Activated CD4-positive, alpha-beta T cell treated with anti-CD3 and anti-CD28 coated beads, Interleukin-2, amount 10 ng/mL, durations not matched to agents 7 days and 5 days (primary cell): ENCODE results near the gene REG3G. TPM values are rescaled to one million over a fixed set of nuclear protein-coding genes. Genes with fewer than 3 reads are reported as not detected.

Experiments used
- CTCF ChIA-PET: fragments of 350-600 bp; sonication (Branson Sonifier 250); formaldehyde crosslinking; loops from one replicate; lab custom pipeline; 2021; ENCODE audit warnings: antibody characterized with exemption; lab: Charles Lee
- POLR2A ChIA-PET: fragments of 350-600 bp; sonication (Branson Sonifier 250); formaldehyde crosslinking; loops from one replicate; lab custom pipeline; 2021; ENCODE audit warnings: antibody characterized with exemption; lab: Charles Lee
- DNase-seq: peaks from one replicate; pipeline ENCODE4 v3.0.0-alpha.2; 2020
- H3K27ac Mint-ChIP-seq: one replicate; pipeline ENCODE4 v1.8.0; 2021; ENCODE audit warnings: mild to moderate bottlenecking, moderate library complexity, mixed read lengths
- H3K27me3 Mint-ChIP-seq: one replicate; pipeline ENCODE4 v1.8.0; 2021; ENCODE audit warnings: mixed read lengths
- H3K36me3 Mint-ChIP-seq: one replicate; pipeline ENCODE4 v1.8.0; 2021; ENCODE audit warnings: low read depth, mixed read lengths
- H3K4me1 Mint-ChIP-seq: one replicate; pipeline ENCODE4 v1.8.0; 2021; ENCODE audit warnings: mixed read lengths
- H3K4me3 Mint-ChIP-seq: one replicate; pipeline ENCODE4 v1.8.0; 2021; ENCODE audit warnings: mild to moderate bottlenecking, moderate library complexity, mixed read lengths
- H3K9me3 Mint-ChIP-seq: one replicate; pipeline ENCODE4 v1.8.0; 2021; ENCODE audit warnings: mixed read lengths
- total RNA-seq, 2 experiments: library from RNA; stranded (reverse); gene quantifications; one replicate each; pipeline ENCODE4 v1.2.3, GENCODE V29; 2021

REG3G gene
- total RNA-seq, 2 experiments from 2014 or later, result not detected

DNA sequence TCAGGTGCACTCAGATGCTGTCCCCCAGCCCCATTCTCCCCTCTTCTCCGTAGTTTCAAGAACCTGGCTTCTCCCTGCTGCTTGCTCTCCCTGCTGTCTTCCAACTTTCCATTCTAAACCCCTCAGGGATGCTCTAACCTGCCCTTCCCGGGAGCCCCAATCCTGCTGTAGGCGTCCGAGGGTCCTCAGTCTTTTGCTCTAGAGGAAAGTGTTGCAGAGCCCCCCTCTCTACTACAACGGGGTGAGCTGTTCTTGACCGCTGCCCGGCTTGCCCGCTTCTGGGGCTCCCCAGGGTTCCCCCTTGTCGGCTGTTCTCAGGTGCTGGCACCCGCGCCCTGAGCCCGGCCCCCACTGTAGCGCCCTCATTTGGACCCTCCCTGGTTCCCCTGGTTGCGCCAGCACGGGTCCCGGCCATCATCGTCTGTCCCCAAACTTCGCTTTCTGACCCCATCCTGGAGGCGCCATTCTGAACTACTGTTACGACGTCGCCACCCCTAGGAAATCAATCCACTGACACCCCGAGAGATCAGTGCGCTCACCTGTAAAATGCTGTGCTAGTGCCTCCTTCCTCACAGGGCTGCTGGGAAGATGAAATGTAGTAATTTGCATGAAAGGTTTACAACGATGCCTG is 31.9 kb upstream of the REG3G start:
- ChIA-PET POLR2A (no interaction called here), CTCF (no interaction called here)
- H3K4me1 Mint-ChIP-seq, result no peaks in the 10 kb centered on the region
- no peak for DNase-seq
- H3K27ac Mint-ChIP-seq, result no peak overlapping the region
- H3K27me3 Mint-ChIP-seq, result peaks cover 20% of the 10 kb centered on the region
- no peaks in the 10 kb centered on the region for H3K9me3 Mint-ChIP-seq
- no peaks in the 10 kb centered on the region for H3K36me3 Mint-ChIP-seq
- H3K4me3 Mint-ChIP-seq, result no peak overlapping the region

DNA sequence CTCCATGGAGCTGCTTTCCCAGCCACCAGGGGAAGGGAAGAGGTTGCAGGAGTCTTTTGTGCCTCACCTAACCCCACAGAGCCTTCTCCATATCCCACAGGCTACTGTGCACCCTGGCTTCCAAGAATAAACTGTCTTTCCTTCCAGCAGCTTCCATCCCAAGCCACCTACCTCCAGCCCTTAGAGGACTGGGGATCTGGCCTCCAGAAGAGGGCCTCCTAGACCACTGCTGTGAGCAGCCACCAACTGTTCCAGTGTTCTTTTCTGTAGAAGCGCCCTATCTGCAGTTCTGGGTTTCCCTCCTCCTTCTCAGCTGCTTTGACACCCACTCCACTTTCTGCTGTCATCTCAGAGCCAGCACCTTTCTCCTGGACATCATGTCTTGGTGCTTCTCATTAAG is 30.7 kb upstream of the REG3G start:
- Mint-ChIP-seq H3K27ac (no peak overlapping the region), H3K27me3 (peaks cover 20% of the 10 kb centered on the region), H3K36me3 (no peaks in the 10 kb centered on the region), H3K4me1 (no peaks in the 10 kb centered on the region), H3K9me3 (no peaks in the 10 kb centered on the region), H3K4me3 (no peak overlapping the region)
- POLR2A ChIA-PET, result no interaction called here
- CTCF ChIA-PET, result no interaction called here
- DNase-seq, result no peak

DNA sequence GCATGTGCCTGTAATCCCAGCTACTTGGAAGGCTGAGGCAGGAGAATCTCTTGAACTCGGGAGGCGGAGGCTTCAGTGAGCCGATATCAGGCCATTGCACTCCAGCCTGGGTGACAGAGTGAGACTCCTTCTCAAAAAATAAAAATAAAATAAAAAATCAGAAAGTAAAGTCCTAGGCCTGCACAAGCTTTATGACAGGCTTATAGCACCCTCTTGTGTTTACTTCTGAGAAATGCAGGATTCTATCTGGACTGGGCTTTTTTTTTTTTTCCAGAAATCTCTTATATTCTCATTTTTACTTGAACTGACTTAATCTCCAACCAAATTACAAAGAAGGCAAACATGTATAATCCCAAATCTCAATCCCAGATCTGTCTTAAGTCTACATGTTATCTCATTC is 26.1 kb upstream of the REG3G start:
- no peaks in the 10 kb centered on the region for H3K9me3 Mint-ChIP-seq
- peaks cover under 1% of the 10 kb centered on the region for H3K27me3 Mint-ChIP-seq
- no peak overlapping the region for H3K4me3 Mint-ChIP-seq
- no peak overlapping the region for H3K27ac Mint-ChIP-seq
- no peaks in the 10 kb centered on the region for H3K4me1 Mint-ChIP-seq
- POLR2A ChIA-PET, result no interaction called here
- CTCF ChIA-PET, result no interaction called here
- DNase-seq, result no peak
- H3K36me3 Mint-ChIP-seq, result no peaks in the 10 kb centered on the region

DNA sequence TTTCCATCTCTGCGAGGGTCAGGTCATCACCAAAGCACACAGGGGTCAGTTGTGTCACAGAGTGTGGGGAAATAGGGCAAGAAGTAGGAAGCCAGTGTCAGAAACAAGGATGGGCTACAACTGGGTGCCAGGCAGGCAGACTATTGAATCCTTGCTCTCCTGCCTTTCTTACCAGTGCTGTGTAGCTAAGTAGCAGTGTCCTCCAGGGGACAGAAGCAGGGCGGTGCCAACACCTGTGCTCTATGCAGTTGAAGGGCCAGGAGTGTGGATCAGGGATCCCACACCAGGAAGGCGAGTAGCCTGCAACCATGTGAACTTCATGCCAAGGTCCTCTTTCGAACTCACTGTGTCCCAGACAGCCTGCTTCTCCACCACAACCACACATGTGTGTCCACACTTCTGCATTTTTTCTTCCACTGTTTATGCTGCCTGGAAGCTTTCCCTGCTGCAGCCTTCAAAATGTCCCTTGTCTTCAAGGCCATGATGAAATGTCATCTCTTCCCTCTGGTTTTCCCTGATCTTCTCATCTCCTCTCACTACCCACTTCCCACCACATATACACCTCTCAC is 25.4 kb upstream of the REG3G start:
- no peak for DNase-seq
- Mint-ChIP-seq H3K4me1 (no peaks in the 10 kb centered on the region), H3K36me3 (no peaks in the 10 kb centered on the region), H3K4me3 (no peak overlapping the region), H3K27ac (no peak overlapping the region), H3K9me3 (no peaks in the 10 kb centered on the region), H3K27me3 (no peaks in the 10 kb centered on the region)
- ChIA-PET CTCF (no interaction called here), POLR2A (no interaction called here)

DNA sequence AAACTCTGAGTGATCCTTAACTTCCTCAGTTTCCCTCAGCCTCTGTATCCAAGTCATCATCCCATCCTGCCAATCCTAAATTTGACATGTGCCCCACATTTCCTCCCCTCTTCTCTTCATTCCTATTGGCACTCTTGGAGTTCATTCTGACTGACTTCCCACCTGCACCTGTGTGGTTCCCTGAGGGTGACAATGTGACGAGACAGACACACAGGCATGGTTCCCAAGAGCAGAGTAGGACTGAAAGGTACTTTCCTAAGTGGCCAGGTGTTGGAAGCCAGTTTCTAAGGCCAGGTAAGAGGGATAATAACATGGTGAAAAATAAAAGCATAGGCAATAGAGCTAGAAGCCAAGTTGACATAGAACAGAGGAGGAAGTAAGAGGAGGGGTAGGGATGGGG is 24.2 kb upstream of the REG3G start:
- Mint-ChIP-seq H3K27me3 (no peaks in the 10 kb centered on the region), H3K27ac (no peak overlapping the region), H3K36me3 (no peaks in the 10 kb centered on the region), H3K4me1 (no peaks in the 10 kb centered on the region), H3K4me3 (no peak overlapping the region), H3K9me3 (no peaks in the 10 kb centered on the region)
- POLR2A ChIA-PET, result no interaction called here
- no peak for DNase-seq
- CTCF ChIA-PET, result no interaction called here

DNA sequence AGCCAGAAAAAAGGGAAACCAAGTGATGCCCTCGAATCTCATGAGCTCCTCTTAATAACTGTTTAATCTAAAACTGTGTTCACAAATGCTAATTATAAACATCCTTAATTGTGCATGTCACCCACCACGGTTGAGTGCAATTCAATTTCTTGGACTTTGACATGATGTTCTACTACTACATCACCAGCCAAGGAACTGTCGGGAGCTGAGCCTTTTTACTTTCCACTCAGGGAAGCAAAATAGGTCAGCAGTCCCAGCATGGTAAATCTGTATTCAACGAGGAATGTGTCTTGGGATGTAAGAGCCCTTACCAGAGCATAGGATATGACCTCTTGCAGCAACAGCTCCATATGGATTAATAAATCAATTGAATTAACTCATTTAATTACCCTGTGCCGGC is 20.8 kb upstream of the REG3G start:
- Mint-ChIP-seq H3K27ac (no peak overlapping the region), H3K9me3 (no peaks in the 10 kb centered on the region), H3K27me3 (no peaks in the 10 kb centered on the region), H3K4me1 (no peaks in the 10 kb centered on the region), H3K36me3 (no peaks in the 10 kb centered on the region), H3K4me3 (no peak overlapping the region)
- ChIA-PET CTCF (no interaction called here), POLR2A (no interaction called here)
- no peak for DNase-seq

DNA sequence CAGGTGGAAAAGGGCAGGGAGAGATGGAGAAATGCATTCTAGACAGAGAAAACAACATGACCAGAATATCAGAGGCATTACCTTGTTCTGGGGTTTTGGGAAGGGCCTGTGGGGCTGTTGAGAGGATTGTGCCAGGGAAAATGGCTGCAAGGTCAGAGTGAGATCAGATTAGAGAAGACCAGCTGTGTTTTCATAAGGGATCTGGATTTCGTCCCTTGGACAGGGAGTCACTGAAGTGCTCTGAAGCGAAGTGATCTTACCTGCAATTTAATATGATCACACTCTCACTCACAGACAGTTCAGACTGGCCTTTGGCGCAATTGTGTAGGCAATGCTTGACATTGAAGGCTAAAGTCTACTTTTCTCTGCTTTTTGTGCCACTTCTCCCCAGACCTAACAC is 20.3 kb upstream of the REG3G start:
- CTCF ChIA-PET, result no interaction called here

DNA sequence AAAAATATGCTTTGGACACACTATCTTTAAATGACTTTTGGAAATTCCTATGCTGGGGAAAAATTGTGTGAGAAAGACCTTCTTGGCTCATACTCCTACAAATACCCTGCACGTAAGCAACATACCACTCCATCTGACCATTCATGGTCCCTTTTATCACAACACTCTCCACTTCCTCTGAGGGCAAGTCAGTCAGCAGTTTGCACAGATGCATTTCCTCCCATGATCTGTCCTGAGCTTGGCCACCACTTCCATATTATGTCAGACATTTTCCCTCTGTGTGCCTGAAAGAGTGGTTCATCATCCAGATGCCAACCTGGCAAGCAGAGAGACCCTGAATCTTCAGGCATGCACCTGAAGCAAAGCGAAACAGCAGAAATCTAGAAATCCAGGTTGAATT is 16.1 kb upstream of the REG3G start:
- H3K4me1 Mint-ChIP-seq, result no peaks in the 10 kb centered on the region
- no peaks in the 10 kb centered on the region for H3K9me3 Mint-ChIP-seq
- no peak overlapping the region for H3K4me3 Mint-ChIP-seq
- ChIA-PET POLR2A (no interaction called here), CTCF (no interaction called here)
- DNase-seq, result no peak
- no peaks in the 10 kb centered on the region for H3K27me3 Mint-ChIP-seq
- H3K27ac Mint-ChIP-seq, result no peak overlapping the region
- no peaks in the 10 kb centered on the region for H3K36me3 Mint-ChIP-seq

More for the DNA sequence above, 20.3 kb upstream of the REG3G start:
- Mint-ChIP-seq H3K4me1 (no peaks in the 10 kb centered on the region), H3K4me3 (no peak overlapping the region), H3K36me3 (no peaks in the 10 kb centered on the region), H3K9me3 (no peaks in the 10 kb centered on the region), H3K27me3 (no peaks in the 10 kb centered on the region), H3K27ac (no peak overlapping the region)
- POLR2A ChIA-PET, result no interaction called here
- DNase-seq, result no peak

DNA sequence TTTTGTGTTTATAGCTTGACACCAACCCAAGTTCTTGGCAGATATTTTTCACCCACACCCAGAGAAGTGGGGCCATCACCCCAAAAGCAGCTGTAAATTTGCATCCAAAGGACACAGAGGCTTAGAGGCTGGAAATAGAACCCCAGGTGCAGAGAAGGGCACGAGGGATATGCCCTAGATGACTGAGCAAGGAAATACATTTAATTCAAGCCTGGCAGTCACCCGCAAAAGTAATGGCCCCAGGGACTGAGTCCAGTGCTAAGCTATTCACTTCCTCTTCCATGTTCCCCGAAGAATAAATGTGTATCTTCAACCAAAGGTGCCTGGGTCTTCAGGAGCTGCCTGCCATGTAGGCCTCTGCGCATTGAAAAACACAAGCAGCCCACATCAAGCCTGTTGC is 14.0 kb upstream of the REG3G start:
- Mint-ChIP-seq H3K9me3 (no peaks in the 10 kb centered on the region), H3K4me1 (no peaks in the 10 kb centered on the region), H3K36me3 (no peaks in the 10 kb centered on the region), H3K27ac (no peak overlapping the region), H3K4me3 (no peak overlapping the region), H3K27me3 (no peaks in the 10 kb centered on the region)
- POLR2A ChIA-PET, result no interaction called here
- CTCF ChIA-PET, result no interaction called here
- DNase-seq, result no peak

DNA sequence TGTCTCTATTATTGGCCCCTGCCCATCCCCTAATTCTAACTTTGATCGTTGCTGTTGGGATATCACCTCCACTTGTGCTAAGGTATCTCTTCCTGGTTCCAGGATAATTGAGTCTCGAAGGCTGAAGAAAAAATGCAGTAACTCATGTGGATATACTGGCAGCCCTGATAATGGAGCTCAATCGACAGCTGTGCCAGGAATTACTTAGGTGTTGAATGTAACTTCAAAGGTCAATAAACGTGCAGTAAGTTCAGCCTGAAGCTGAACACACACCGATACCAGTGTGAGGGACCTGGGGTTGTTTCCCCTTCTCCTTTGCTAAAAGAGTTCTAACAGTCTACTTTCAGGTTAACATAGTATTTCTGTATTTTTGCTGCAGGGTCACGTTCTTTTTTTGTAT is 11.9 kb upstream of the REG3G start:
- POLR2A ChIA-PET, result no interaction called here
- CTCF ChIA-PET, result no interaction called here
- Mint-ChIP-seq H3K4me1 (no peaks in the 10 kb centered on the region), H3K9me3 (no peaks in the 10 kb centered on the region), H3K36me3 (no peaks in the 10 kb centered on the region), H3K27ac (no peak overlapping the region), H3K4me3 (no peak overlapping the region), H3K27me3 (no peaks in the 10 kb centered on the region)
- DNase-seq, result no peak

DNA sequence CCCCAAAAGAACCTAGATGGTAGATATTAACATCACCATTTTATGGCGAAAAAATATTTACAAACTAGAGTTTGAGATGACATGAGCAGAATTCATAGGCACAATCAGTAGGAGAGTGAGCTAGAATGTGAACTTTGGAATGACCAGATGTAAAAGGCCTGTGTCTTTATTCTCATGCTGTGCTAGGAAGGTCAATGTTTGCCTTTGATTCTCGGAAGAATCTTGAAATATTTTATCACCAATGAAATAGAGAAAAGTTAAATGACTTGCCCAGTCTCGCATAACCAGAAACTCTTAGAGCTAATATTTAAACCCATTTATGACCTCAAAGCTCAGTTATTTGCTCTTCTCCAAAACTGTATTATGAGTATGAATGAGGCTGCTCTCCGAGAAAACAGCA is 9.2 kb upstream of the REG3G start:
- POLR2A ChIA-PET, result no interaction called here
- H3K9me3 Mint-ChIP-seq, result no peaks in the 10 kb centered on the region
- no peak overlapping the region for H3K27ac Mint-ChIP-seq
- no peak overlapping the region for H3K4me3 Mint-ChIP-seq
- no peaks in the 10 kb centered on the region for H3K27me3 Mint-ChIP-seq
- CTCF ChIA-PET, result no interaction called here
- DNase-seq, result no peak
- no peaks in the 10 kb centered on the region for H3K4me1 Mint-ChIP-seq
- H3K36me3 Mint-ChIP-seq, result no peaks in the 10 kb centered on the region

DNA sequence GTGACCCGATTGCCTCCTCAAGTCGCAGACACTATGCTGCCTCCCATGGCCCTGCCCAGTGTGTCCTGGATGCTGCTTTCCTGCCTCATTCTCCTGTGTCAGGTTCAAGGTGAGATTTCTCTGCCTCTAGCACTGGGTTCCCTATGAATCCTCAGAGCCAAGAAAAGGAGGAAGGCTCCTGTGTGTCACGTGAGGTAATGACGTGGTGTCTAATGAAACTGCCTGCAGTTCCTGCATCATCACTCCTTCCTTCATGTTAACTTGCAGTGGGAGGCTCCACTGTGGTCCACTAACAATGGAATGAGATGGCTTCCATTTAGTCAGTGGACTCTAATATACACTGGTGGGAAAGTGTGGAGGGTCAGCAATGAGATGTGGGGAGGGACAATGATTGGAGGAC is 559 bp downstream of the REG3G start:
- Mint-ChIP-seq H3K9me3 (no peaks in the 10 kb centered on the region), H3K27ac (no peak overlapping the region), H3K36me3 (no peaks in the 10 kb centered on the region), H3K27me3 (no peaks in the 10 kb centered on the region), H3K4me3 (no peak overlapping the region), H3K4me1 (no peaks in the 10 kb centered on the region)
- no peak for DNase-seq
- POLR2A ChIA-PET, result no interaction called here
- CTCF ChIA-PET, result no interaction called here

DNA sequence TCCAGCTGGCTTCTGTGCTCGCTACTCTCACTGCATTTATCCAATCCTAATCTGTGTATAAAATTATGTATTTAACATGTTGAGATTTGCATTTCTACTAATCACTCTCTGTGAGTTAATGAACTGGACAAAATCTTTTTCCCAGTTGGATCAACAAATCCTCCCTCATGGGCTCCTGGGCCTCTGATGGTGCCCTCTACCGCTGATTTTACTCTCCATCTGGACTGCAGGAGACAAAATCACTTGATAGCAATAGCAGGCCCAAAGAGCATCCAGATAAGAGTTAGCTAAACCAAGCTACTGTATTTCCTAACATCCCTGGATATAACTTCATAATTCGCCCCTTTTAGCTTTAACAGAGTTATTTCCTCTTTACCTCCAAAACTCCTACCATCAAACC is 14.4 kb downstream of the REG3G start:
- Mint-ChIP-seq H3K9me3 (no peaks in the 10 kb centered on the region), H3K4me3 (no peak overlapping the region), H3K27ac (no peak overlapping the region), H3K27me3 (no peaks in the 10 kb centered on the region), H3K36me3 (no peaks in the 10 kb centered on the region), H3K4me1 (no peaks in the 10 kb centered on the region)
- DNase-seq, result no peak
- ChIA-PET POLR2A (no interaction called here), CTCF (no interaction called here)

DNA sequence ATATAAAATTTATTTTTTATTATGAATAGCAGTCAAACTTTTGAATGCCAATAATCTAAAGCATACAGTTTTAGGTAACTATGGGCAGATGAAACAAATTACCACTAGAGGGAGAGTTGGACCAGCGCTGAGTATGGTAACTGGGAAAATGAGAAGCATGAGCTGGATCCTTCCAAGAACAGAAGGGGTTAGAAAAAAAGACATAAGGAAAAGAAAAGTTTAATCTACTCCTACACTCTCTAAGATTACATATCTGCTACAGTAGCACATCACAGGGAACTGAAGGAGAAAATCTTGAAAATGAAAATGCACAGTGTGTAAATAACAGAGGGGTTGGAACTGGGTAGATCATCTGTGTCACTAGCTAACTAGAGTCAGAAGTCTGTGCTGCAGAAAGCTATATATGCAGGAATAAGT is 15.5 kb downstream of the REG3G start:
- Mint-ChIP-seq H3K9me3 (no peaks in the 10 kb centered on the region), H3K4me3 (no peak overlapping the region), H3K4me1 (no peaks in the 10 kb centered on the region), H3K27me3 (no peaks in the 10 kb centered on the region), H3K36me3 (no peaks in the 10 kb centered on the region), H3K27ac (no peak overlapping the region)
- DNase-seq, result no peak
- CTCF ChIA-PET, result no interaction called here
- POLR2A ChIA-PET, result no interaction called here
